ENCODE measurements around the gene GPR39. TPM values are rescaled to one million over a fixed set of nuclear protein-coding genes. Genes with fewer than 3 reads are reported as not detected.

GPR39 gene
- total RNA-seq, 4 donors from 2014 or later = 0.15 TPM; not detected in 3

GRCh38 chr2:132415256-132415914 is 1.2 kb upstream of the GPR39 start:
- intact Hi-C loops (cut with DNase I; ENCODE audit: low total_unique reads) (no loop called here), in situ Hi-C loops (cut with MboI; ENCODE audit: low sequenced_read_pairs in 4 of 4) (no loop called here)
- no peak for DNase-seq
- TF ChIP-seq POLR2A (IDR thresholded peaks at IDR 0.05) (no peak), CTCF (IDR thresholded peaks at IDR 0.05 in 4 of 5, conservative IDR thresholded peaks at IDR 0.05 in 1 of 5) (no peak)
- Histone ChIP-seq H3K9me3 (no peaks in the 10 kb centered on the region), H3K4me3 (peak overlapping the region; percentile 48 to 61 (median 59)), H3K4me1 (peaks cover 5 to 12% of the 10 kb centered on the region in 2 donors), H3K27me3 (no peaks in the 10 kb centered on the region), H3K27ac (no peak overlapping the region), H3K36me3 (no peaks in the 10 kb centered on the region)
- ATAC-seq = no peak

GRCh38 chr2:132415915-132416722 is 486 bp upstream of the GPR39 start:
- Histone ChIP-seq H3K27ac (peak overlapping the region in 1 of 4 donors; percentile 59), H3K27me3 (no peaks in the 10 kb centered on the region), H3K4me3 (peak overlapping the region; percentile 48 to 61 (median 59)), H3K9me3 (no peaks in the 10 kb centered on the region), H3K36me3 (no peaks in the 10 kb centered on the region), H3K4me1 (peaks cover 5 to 12% of the 10 kb centered on the region in 2 donors)
- intact Hi-C loops (cut with DNase I; ENCODE audit: low total_unique reads) = no loop called here
- peak; percentile 77 to 90 for ATAC-seq
- DNase-seq = peak; percentile 25 to 26
- TF ChIP-seq CTCF (IDR thresholded peaks at IDR 0.05 in 4 of 5, conservative IDR thresholded peaks at IDR 0.05 in 1 of 5) (no peak), POLR2A (IDR thresholded peaks at IDR 0.05) (no peak)
- in situ Hi-C loops (cut with MboI; ENCODE audit: low sequenced_read_pairs in 4 of 4) = no loop called here

GRCh38 chr2:132417430-132418035 is 928 bp downstream of the GPR39 start:
- Histone ChIP-seq H3K4me3 (no peak overlapping the region), H3K36me3 (no peaks in the 10 kb centered on the region), H3K27me3 (no peaks in the 10 kb centered on the region), H3K9me3 (no peaks in the 10 kb centered on the region), H3K4me1 (peaks cover 5 to 12% of the 10 kb centered on the region in 2 donors), H3K27ac (no peak overlapping the region)
- TF ChIP-seq POLR2A (IDR thresholded peaks at IDR 0.05) = no peak
- intact Hi-C loops (cut with DNase I; ENCODE audit: low total_unique reads) (no loop called here), in situ Hi-C loops (cut with MboI; ENCODE audit: low sequenced_read_pairs in 4 of 4) (no loop called here)
- no peak for DNase-seq
- ATAC-seq = no peak

GRCh38 chr2:132419235-132419634 is 2.6 kb downstream of the GPR39 start:
- Histone ChIP-seq H3K4me3 (no peak overlapping the region), H3K27ac (no peak overlapping the region), H3K36me3 (no peaks in the 10 kb centered on the region), H3K27me3 (no peaks in the 10 kb centered on the region), H3K9me3 (no peaks in the 10 kb centered on the region), H3K4me1 (peaks cover 5 to 12% of the 10 kb centered on the region in 2 donors)
- no peak for DNase-seq
- no peak for TF ChIP-seq POLR2A (IDR thresholded peaks at IDR 0.05)
- no peak for TF ChIP-seq CTCF (IDR thresholded peaks at IDR 0.05 in 4 of 5, conservative IDR thresholded peaks at IDR 0.05 in 1 of 5)
- ATAC-seq = no peak
- in situ Hi-C loops (cut with MboI; ENCODE audit: low sequenced_read_pairs in 4 of 4) (no loop called here), intact Hi-C loops (cut with DNase I; ENCODE audit: low total_unique reads) (no loop called here)

- ATAC-seq (no peak), DNase-seq (no peak)
- H3K4me1 ChIP-seq = peaks cover 5 to 12% of the 10 kb centered on the region in 2 donors
- H3K27me3 ChIP-seq = no peaks in the 10 kb centered on the region
- TF ChIP-seq POLR2A (IDR thresholded peaks at IDR 0.05) (no peak), CTCF (IDR thresholded peaks at IDR 0.05 in 4 of 5, conservative IDR thresholded peaks at IDR 0.05 in 1 of 5) (no peak)
- H3K36me3 ChIP-seq = no peaks in the 10 kb centered on the region
- no peak overlapping the region for H3K4me3 ChIP-seq
- H3K27ac ChIP-seq = no peak overlapping the region
- H3K9me3 ChIP-seq = no peaks in the 10 kb centered on the region
- in situ Hi-C loops (cut with MboI; ENCODE audit: low sequenced_read_pairs in 4 of 4) (no loop called here), intact Hi-C loops (cut with DNase I; ENCODE audit: low total_unique reads) (no loop called here)
These were observed 3.3 kb downstream of the GPR39 start for GRCh38 chr2:132419941-132420340.

Data from gastrocnemius medialis (tissue), 4 donors.